Measurements from ENCODE around the gene PDAP1. TPM values are rescaled to one million over a fixed set of nuclear protein-coding genes. Genes with fewer than 3 reads are reported as not detected.

The PDAP1 gene
- total and polyA plus RNA-seq, 9 of the 15 experiments (the other 6 are each of a cell fraction or from before 2014, with no cell fraction given), result 10.2 to 315 (median 129) TPM

- no peak for TF ChIP-seq CUX1 (CRISPR knock-in tag; IDR thresholded peaks at IDR 0.05)
- peak; percentile 81 for TF ChIP-seq MAX (CRISPR knock-in tag; IDR thresholded peaks at IDR 0.05)
- peak; percentile 9 for TF ChIP-seq PRDM10 (IDR thresholded peaks at IDR 0.05; ENCODE audit: partially characterized antibody)
- peak; percentile 87 for TF ChIP-seq SMAD4 (CRISPR knock-in tag; conservative IDR thresholded peaks at IDR 0.05)
- peak; percentile 76 to 88 for TF ChIP-seq TEAD1 (CRISPR knock-in tag; IDR thresholded peaks at IDR 0.05)
- no peak for TF ChIP-seq EGR1 (conservative IDR thresholded peaks at IDR 0.05)
- TF ChIP-seq KLF13 (tag; IDR thresholded peaks at IDR 0.05; ENCODE audit: borderline replicate concordance, low read depth), result peak; percentile 53; the same call in 1 of the 2 replicates
- TF ChIP-seq MEIS2 (IDR thresholded peaks at IDR 0.05; ENCODE audit: partially characterized antibody), result no peak
- no peak for TF ChIP-seq BRD9 (IDR thresholded peaks at IDR 0.05; ENCODE audit: low read depth, partially characterized antibody)
- no peak for TF ChIP-seq ZNF143 (CRISPR knock-in tag; IDR thresholded peaks at IDR 0.05)
- TF ChIP-seq ZNF121 (CRISPR knock-in tag; conservative IDR thresholded peaks at IDR 0.05), result no peak
- no peak for TF ChIP-seq KLF10 (CRISPR knock-in tag; IDR thresholded peaks at IDR 0.05)
- no peak for TF ChIP-seq IRF2 (CRISPR knock-in tag; IDR thresholded peaks at IDR 0.05)
- 0 out of 4 replicates have a peak, but pooled peaks have one; percentile 42 to 48 for TF ChIP-seq ETV6 (IDR thresholded peaks at IDR 0.05; ENCODE audit: borderline replicate concordance in 1 of 2, low read depth in 2 of 2, low read length in 1 of 2)
- TF ChIP-seq ETV6 (CRISPR knock-in tag; IDR thresholded peaks at IDR 0.05; ENCODE audit: borderline replicate concordance), result no peak
- TF ChIP-seq ZBTB34 (CRISPR knock-in tag; IDR thresholded peaks at IDR 0.05), result no peak
- no peak for TF ChIP-seq ZNF253 (CRISPR knock-in tag; conservative IDR thresholded peaks at IDR 0.05)
Measured at GRCh38 chr7:99408379-99409191, at the start of gene PDAP1, which contains the start of gene BUD31 (continued).

Data from K562 (cell line).